HCT116 (cell line): ENCODE data around the gene LRP2. TPM values are rescaled to one million over a fixed set of nuclear protein-coding genes. Genes with fewer than 3 reads are reported as not detected.

Experiments
- ATAC-seq: fragments of 200-7000 bp; cut with Tn5 transposase; 2 replicates; pipeline ENCODE4 v1.9.1; 2020; ENCODE audit warnings: mild to moderate bottlenecking, moderate library complexity
- BruUV-seq: library from RNA; stranded (reverse); fragments of 400-500 nt; replicated peaks from 2 replicates; lab custom pipeline; 2021; lab: Mats Ljungman, UMichigan
- CTCF ChIA-PET: fragments of 300-600 bp; sonication (Branson Sonifier 250); formaldehyde crosslinking; loops from one replicate; lab custom pipeline; 2021; ENCODE audit warnings: antibody characterized with exemption; lab: Charles Lee
- POLR2A ChIA-PET: fragments of 300-600, 350-600 bp; sonication (Branson Sonifier 250); formaldehyde crosslinking; loops from one replicate; lab custom pipeline; 2021; ENCODE audit warnings: antibody characterized with exemption; lab: Charles Lee
- RAD21 ChIA-PET, 2 experiments: fragments of 300-600 bp; sonication (Branson Sonifier 250); formaldehyde crosslinking; loops; one replicate each; lab custom pipeline; 2023; ENCODE audit warnings: low total read pairs in 2 of 2; ENCODE audit not compliant: uncharacterized antibody in 2 of 2, unreplicated experiment in 2 of 2, low non-redundant PET in 1 of 2; lab: Charles Lee
- DNase-seq: peaks from one replicate; pipeline ENCODE4 v3.0.0-alpha.2; 2010; ENCODE audit warnings: low read depth, low spot score
- H2AFZ ChIP-seq: fragments of 200-600 bp; shearing (Covaris generic), sonication (generic); 2 replicates; pipeline ENCODE4 v1.6.1; 2017; ENCODE audit warnings: low read depth, mixed run types, mixed read lengths, antibody characterized with exemption, low read length; ENCODE audit not compliant: poor library complexity, severe bottlenecking
- H3K27ac ChIP-seq: 2 replicates; pipeline ENCODE4 v1.5.1; 2012; ENCODE audit warnings: low read depth, low read length
- H3K27me3 ChIP-seq: fragments of 200-600 bp; sonication (generic); 2 replicates; pipeline ENCODE4 v1.6.1; 2016; ENCODE audit warnings: mixed run types, low read length, mixed read lengths; ENCODE audit not compliant: insufficient read depth
- H3K36me3 ChIP-seq, 2 experiments: fragments of 200-500 bp in 1 of 2; fragments of 200-600 bp in 1 of 2; sonication (Bioruptor generic) in 1 of 2; sonication (generic) in 1 of 2; 2 replicates each; pipeline versions ENCODE4 v1.5.1 to v1.6.1; 2014 to 2016; ENCODE audit warnings: low read length in 2 of 2, inconsistent platforms in 1 of 2, mixed read lengths in 1 of 2, mixed run types in 1 of 2; ENCODE audit not compliant: insufficient read depth in 2 of 2, control insufficient read depth in 1 of 2
- H3K4me1 ChIP-seq, 2 experiments: fragments of 200-600 bp in 1 of 2; sonication (generic) in 1 of 2; 2 replicates each; pipeline versions ENCODE4 v1.5.1 to v1.6.1; 2012 to 2017; ENCODE audit warnings: low read length in 2 of 2, inconsistent platforms in 1 of 2, mild to moderate bottlenecking in 1 of 2, mixed read lengths in 1 of 2, mixed run types in 1 of 2, moderate library complexity in 1 of 2; ENCODE audit not compliant: insufficient read depth in 2 of 2, control insufficient read depth in 1 of 2
- H3K4me2 ChIP-seq: fragments of 200-600 bp; sonication (generic); 2 replicates; pipeline ENCODE4 v1.6.1; 2017; ENCODE audit warnings: mixed run types, low read length, mixed read lengths
- H3K4me3 ChIP-seq, 2 experiments: fragments of 200-600 bp in 1 of 2; sonication (generic) in 1 of 2; replicated peaks in 1 of 2; 2 replicates each; pipeline ENCODE4 v1.5.1; 2011 to 2016; ENCODE audit warnings: low read length in 2 of 2, control low read depth in 1 of 2, low read depth in 1 of 2, mild to moderate bottlenecking in 1 of 2, mixed read lengths in 1 of 2, mixed run types in 1 of 2
- H3K79me2 ChIP-seq: fragments of 200-600 bp; sonication (generic); 2 replicates; pipeline ENCODE4 v1.6.1; 2017; ENCODE audit warnings: mild to moderate bottlenecking, mixed run types, low read length, moderate library complexity, mixed read lengths; ENCODE audit not compliant: insufficient read depth
- H3K9ac ChIP-seq: fragments of 200-600 bp; sonication (generic); 2 replicates; pipeline ENCODE4 v1.6.1; 2016; ENCODE audit warnings: low read length, mixed read lengths
- H3K9me2 ChIP-seq: fragments of 200-600 bp; sonication (generic), shearing (Covaris generic); 2 replicates; pipeline ENCODE4 v1.6.1; 2017; ENCODE audit warnings: mixed run types, mild to moderate bottlenecking, moderate library complexity; ENCODE audit not compliant: insufficient read depth
- H3K9me3 ChIP-seq, 2 experiments: fragments of 200-500 bp in 1 of 2; fragments of 200-600 bp in 1 of 2; sonication (Bioruptor generic) in 1 of 2; sonication (generic) in 1 of 2; 2 replicates each; pipeline ENCODE4 v1.6.1; 2014 to 2017; ENCODE audit warnings: low read length in 2 of 2, mixed read lengths in 2 of 2, inconsistent platforms in 1 of 2, low read depth in 1 of 2, mild to moderate bottlenecking in 1 of 2, mixed run types in 1 of 2, moderate library complexity in 1 of 2; ENCODE audit not compliant: control insufficient read depth in 1 of 2, insufficient read depth in 1 of 2
- H4K20me1 ChIP-seq: fragments of 200-600 bp; sonication (generic), shearing (Covaris generic); 2 replicates; pipeline ENCODE4 v1.6.1; 2017; ENCODE audit warnings: mixed run types, mild to moderate bottlenecking, moderate library complexity; ENCODE audit not compliant: insufficient read depth
- CBX3 ChIP-seq: IDR thresholded peaks from 2 replicates; pipeline ENCODE4 v1.6.1; 2012; ENCODE audit warnings: low read depth
- EGR1 ChIP-seq: IDR thresholded peaks from 2 replicates; pipeline ENCODE4 v1.6.1; 2012; ENCODE audit warnings: low read depth
- ELF1 ChIP-seq: IDR thresholded peaks from 2 replicates; pipeline ENCODE4 v1.6.1; 2012; ENCODE audit warnings: low read depth, borderline replicate concordance
- EZH2 ChIP-seq: fragments of 200-600 bp; sonication (generic); IDR thresholded peaks from 2 replicates; pipeline ENCODE4 v1.6.1; 2017; ENCODE audit warnings: antibody characterized with exemption, mixed run types
- EZH2phosphoT487 ChIP-seq: fragments of 200-600 bp; IDR thresholded peaks from 2 replicates; pipeline ENCODE4 v1.6.1; 2018; ENCODE audit warnings: antibody characterized with exemption, borderline replicate concordance
- POLR2A ChIP-seq: IDR thresholded peaks from 2 replicates; pipeline ENCODE4 v1.7.0; 2011; ENCODE audit warnings: borderline replicate concordance; ENCODE audit not compliant: insufficient read depth, insufficient read length; ENCODE audit errors: extremely low read depth
- TCF7L2 ChIP-seq: IDR thresholded peaks from 2 replicates; pipeline ENCODE4 v1.7.0; 2011; ENCODE audit warnings: borderline replicate concordance, inconsistent platforms; ENCODE audit not compliant: insufficient read depth, insufficient read length; ENCODE audit errors: extremely low read depth
- ZFX ChIP-seq: fragments of 450-650 bp; IDR thresholded peaks from 2 replicates; pipeline ENCODE4 v1.6.1; 2017
- intact Hi-C: fragments of 100-400 bp; cut with micrococcal nuclease; formaldehyde crosslinking; loops from 2 replicates; pipeline ENCODE4 v1.10.0; 2022
- total RNA-seq: library from RNA; stranded (reverse); gene quantifications from one replicate; pipeline ENCODE4 v1.2.1, GENCODE V29; 2021; ENCODE audit not compliant: unreplicated experiment
- TF ChIP-seq, protein P1 (sequence below): IDR thresholded peaks from 2 replicates; pipeline ENCODE4 v1.6.1; 2012; ENCODE audit warnings: low read depth
- TF ChIP-seq, protein P2 (sequence below): IDR thresholded peaks from 2 replicates; pipeline ENCODE4 v1.6.1; 2011; ENCODE audit warnings: mild to moderate bottlenecking, low read length, moderate library complexity; ENCODE audit not compliant: insufficient replicate concordance; ENCODE audit errors: extremely low read depth
- TF ChIP-seq, protein P3 (sequence below): IDR thresholded peaks from 2 replicates; pipeline ENCODE4 v1.6.1; 2012

LRP2 gene
- total RNA-seq, 1 experiment from 2014 or later = 0.20 TPM

DNA sequence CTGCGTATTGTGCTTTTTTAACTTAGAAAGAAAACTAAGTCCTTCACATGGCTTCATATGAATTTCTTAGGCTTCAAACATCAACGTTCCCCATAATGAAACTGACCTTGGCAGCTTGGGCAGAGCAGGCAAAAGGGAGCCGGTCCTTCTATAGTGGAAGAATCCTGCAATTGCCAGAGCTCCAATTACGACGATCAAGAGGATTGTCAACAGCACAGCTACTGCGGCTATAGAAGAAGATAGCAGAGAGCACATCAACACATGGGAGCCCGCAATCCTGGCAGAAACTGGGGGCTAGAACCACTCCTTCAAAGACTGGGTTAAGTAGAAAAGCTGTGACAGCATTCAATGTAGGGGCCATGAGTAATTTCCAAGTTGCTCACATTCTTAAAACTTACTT is 223.2 kb downstream of the LRP2 start:
- no peak for TF ChIP-seq EZH2
- TF ChIP-seq POLR2A = no peak
- no peak for TF ChIP-seq ELF1
- no peak for TF ChIP-seq TCF7L2
- no peak for TF ChIP-seq EZH2phosphoT487
- TF ChIP-seq, protein P1, sequence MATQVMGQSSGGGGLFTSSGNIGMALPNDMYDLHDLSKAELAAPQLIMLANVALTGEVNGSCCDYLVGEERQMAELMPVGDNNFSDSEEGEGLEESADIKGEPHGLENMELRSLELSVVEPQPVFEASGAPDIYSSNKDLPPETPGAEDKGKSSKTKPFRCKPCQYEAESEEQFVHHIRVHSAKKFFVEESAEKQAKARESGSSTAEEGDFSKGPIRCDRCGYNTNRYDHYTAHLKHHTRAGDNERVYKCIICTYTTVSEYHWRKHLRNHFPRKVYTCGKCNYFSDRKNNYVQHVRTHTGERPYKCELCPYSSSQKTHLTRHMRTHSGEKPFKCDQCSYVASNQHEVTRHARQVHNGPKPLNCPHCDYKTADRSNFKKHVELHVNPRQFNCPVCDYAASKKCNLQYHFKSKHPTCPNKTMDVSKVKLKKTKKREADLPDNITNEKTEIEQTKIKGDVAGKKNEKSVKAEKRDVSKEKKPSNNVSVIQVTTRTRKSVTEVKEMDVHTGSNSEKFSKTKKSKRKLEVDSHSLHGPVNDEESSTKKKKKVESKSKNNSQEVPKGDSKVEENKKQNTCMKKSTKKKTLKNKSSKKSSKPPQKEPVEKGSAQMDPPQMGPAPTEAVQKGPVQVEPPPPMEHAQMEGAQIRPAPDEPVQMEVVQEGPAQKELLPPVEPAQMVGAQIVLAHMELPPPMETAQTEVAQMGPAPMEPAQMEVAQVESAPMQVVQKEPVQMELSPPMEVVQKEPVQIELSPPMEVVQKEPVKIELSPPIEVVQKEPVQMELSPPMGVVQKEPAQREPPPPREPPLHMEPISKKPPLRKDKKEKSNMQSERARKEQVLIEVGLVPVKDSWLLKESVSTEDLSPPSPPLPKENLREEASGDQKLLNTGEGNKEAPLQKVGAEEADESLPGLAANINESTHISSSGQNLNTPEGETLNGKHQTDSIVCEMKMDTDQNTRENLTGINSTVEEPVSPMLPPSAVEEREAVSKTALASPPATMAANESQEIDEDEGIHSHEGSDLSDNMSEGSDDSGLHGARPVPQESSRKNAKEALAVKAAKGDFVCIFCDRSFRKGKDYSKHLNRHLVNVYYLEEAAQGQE = no peak
- TF ChIP-seq ZFX = no peak
- TF ChIP-seq CBX3 = no peak
- TF ChIP-seq, protein P2, sequence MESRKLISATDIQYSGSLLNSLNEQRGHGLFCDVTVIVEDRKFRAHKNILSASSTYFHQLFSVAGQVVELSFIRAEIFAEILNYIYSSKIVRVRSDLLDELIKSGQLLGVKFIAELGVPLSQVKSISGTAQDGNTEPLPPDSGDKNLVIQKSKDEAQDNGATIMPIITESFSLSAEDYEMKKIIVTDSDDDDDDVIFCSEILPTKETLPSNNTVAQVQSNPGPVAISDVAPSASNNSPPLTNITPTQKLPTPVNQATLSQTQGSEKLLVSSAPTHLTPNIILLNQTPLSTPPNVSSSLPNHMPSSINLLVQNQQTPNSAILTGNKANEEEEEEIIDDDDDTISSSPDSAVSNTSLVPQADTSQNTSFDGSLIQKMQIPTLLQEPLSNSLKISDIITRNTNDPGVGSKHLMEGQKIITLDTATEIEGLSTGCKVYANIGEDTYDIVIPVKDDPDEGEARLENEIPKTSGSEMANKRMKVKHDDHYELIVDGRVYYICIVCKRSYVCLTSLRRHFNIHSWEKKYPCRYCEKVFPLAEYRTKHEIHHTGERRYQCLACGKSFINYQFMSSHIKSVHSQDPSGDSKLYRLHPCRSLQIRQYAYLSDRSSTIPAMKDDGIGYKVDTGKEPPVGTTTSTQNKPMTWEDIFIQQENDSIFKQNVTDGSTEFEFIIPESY = no peak
- TF ChIP-seq, protein P3, sequence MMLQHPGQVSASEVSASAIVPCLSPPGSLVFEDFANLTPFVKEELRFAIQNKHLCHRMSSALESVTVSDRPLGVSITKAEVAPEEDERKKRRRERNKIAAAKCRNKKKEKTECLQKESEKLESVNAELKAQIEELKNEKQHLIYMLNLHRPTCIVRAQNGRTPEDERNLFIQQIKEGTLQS = no peak
- no peak for TF ChIP-seq EGR1
- POLR2A ChIA-PET = no interaction called here
- intact Hi-C loops = no loop called here
- H3K4me3 ChIP-seq = no peak overlapping the region
- H3K27me3 ChIP-seq = no peaks in the 10 kb centered on the region
- DNase-seq (no peak), ATAC-seq (no peak)
- H3K9me3 ChIP-seq = no peaks in the 10 kb centered on the region
- H3K27ac ChIP-seq = no peak overlapping the region
- BruUV-seq = no TSS peak
- H3K36me3 ChIP-seq = no peaks in the 10 kb centered on the region
- H3K9me2 ChIP-seq = no peaks in the 10 kb centered on the region
- no peak overlapping the region for H3K9ac ChIP-seq
- H3K4me1 ChIP-seq = no peaks in the 10 kb centered on the region
- CTCF ChIA-PET = interaction anchor here (4.0 kb wide), 1 partner anchor 30 kb away, joined by 25 read pairs; no protein-coding TSS in a partner anchor
- no peak overlapping the region for H2AFZ ChIP-seq
- H3K79me2 ChIP-seq = no peaks in the 10 kb centered on the region
- H4K20me1 ChIP-seq = no peaks in the 10 kb centered on the region
- H3K4me2 ChIP-seq = no peak overlapping the region
- RAD21 ChIA-PET = no interaction called here
